HG02623 (cell line): ENCODE measurements around the gene ZNF536.
"Not testable (repeated sequence)": the region's sequence is repeated elsewhere in the genome, so short reads cannot be mapped to it uniquely, and the experiment has no call there.

Experiments used
- ATAC-seq: cut with Tn5 transposase; IDR thresholded peaks from one replicate; pipeline ENCODE4 v1.9.1; 2021; ENCODE audit warnings: moderate library complexity; ENCODE audit not compliant: unreplicated experiment

The ZNF536 gene

DNA sequence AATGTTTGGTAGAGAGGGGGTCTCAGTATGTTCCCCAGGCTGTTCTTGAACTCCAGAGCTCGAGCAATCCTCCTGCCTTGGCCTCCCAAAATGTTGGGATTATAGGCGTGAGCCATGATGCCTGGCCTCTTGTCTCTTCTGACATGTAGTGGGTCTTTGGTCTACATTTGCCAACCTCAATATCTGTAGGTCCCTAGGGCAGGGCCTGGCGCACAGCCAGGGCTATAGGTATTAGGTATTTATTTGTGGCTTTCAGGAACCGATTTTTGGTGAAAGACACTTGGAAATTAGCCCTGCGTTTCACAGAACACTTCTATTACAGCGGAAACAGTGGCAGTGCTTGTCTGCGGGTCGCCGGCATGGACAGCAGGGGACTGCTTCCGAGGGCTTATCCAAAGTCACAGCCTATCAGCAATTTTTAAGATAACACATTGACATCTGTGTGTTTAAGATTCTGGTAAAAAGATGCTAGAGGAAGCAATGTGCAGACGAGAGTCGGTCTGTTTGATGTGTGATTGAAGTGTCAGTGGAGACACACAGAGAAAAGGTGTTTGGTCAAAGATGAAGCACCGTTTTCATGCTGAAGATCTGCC, 14.5 kb downstream of the ZNF536 start:
- ATAC-seq = no peak

DNA sequence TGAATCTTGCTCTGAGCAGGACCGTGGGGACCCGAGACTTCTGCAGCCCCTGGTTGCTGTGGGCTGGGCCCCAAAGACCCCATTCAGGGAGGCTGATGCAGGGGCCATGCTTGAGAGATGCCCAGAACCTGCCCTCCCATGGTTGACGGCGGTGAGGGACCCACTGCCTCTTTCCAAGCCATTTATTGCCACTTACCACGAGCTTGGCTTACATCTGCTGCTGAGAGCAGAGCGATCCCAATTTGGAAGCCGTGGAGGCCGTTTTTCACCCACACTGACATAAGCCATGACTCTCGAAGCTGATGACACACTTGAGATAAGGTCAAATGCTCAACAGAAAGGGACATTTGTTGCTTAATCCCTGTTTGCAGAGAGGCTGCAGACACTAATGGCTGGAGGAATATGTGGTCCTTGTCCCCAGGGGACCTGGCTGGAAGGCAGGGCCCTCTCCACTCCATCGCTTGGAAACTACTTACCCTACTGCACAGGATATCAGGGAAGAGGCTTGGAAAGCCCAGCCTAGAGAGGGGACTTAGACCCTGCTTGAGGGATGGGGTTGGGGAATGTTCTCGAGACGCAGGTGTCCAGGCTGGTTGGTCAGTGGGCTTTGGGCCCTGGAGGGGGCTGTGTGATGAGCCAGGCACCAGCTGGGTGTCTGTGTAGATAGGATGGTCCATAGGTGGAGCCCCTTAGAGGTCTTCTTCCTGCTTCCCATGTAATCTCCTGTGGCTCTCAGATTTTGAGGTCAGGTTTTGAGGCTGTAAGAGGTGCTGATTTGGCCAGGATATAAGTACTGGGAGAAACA, 15.3 kb downstream of the ZNF536 start:
- no peak for ATAC-seq

DNA sequence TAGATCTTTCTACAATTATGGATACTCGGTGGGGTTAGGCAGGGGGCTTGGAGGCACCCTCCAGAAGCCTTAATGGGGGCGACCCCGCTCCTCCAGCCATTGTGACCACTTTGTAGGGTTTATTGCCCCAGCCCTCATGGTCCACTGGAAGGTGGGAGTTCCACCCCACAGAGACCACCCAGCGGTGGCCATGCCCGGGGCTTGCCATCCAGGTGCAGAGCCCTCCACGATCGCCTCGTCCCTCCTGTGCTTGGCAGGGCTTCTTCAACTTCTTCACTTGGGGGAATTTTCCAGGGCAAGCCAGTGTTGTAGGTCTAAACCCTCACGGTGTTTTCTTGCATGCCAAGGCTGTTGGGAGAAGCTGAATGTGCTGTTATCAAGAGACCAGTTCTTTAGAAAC, 16.1 kb downstream of the ZNF536 start:
- ATAC-seq = no peak

DNA sequence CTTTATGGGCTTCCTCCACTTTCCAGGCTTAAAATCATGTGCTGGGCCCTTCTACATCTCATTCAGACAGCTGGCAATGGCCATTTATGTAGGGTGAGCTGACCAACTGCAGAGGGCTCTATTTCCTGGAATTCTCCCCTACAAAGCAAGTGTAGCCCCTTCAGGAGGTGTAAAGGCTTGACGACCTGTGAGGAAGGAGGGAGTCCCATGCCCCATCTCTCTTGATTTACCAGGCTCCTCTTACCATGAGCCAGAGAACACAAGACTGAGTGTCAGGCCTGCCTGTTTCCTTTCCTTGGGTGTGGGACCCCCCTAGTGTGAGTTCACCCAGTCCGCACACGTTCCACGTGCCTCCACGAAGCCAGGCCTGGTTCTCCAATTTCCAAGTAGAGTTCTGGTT, 16.6 kb downstream of the ZNF536 start:
- ATAC-seq = no peak

GRCh38 chr19:30390356-30390988, 18.3 kb downstream of the ZNF536 start:
- no peak for ATAC-seq

DNA sequence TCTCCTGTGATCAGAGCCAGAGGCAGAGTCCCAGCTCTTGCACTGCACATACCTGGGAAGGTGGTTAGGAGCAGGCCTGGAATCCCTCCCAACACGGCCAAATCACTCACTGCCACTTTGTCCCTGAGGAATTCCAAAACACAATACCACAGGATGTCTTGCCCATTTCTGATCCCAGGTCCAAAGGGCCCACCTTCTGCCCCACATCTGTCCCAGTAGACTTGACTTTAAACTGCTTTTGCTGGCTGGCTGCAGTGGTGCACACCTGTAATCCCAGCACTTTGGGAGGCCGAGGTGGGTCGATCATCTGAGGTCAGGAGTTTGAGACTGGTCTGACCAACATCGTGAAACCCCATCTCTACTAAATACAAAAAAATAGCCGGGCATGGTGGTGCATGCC, 18.9 kb downstream of the ZNF536 start:
- no peak for ATAC-seq

DNA sequence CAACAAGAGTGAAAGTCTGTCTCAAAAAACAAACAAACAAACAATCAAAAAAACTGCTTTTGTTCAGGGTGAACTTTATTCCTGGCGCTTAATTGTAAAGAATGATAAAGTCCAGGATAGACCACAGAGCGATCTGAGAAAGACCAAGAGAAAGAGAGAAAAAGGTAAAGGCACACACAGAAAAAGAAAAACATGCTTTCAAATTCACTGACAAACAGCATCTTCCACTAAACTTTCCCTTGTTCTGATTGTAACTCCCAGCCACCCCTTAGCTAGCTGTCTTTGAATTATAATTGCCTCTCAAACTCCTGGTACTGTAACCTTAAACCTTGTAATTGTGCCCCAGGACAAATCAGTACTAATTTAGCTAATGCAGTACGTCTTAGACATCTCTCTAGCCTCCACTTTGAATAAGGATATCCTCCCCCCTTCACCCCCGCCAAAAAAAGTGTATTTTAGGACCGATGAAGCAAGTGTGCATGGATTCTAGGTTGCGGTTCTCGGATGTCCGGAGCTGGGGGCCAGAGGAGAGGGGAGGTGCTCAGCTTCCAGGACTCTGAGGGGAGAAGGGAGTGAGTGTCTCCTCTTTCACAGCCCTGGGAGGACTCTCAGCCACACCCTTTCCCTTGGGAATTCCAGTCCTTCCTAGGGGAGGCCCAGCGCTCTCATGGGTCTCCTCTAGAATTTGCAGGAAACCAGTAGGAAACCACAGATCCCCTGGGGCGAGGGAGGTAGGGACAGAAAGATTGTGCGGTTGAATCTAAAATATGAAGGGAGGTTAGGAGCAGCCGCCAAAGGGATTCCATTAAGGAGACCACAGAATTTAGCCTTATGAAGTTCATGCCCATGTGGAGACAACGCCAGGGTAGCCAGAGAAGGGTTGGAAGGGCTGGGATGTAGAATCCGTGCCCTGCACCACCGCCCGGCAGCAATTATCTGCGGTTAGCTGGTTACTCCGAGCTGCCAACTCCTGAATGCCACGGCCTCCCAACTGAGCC, 19.7 kb downstream of the ZNF536 start:
- ATAC-seq = no peak

GRCh38 chr19:30393046-30393445, 20.9 kb downstream of the ZNF536 start:
- no peak for ATAC-seq

- ATAC-seq = no peak
Observed at GRCh38 chr19:30393729-30394480, 21.7 kb downstream of the ZNF536 start.

- ATAC-seq = no peak
Observed at GRCh38 chr19:30394481-30395151, 22.4 kb downstream of the ZNF536 start.

DNA sequence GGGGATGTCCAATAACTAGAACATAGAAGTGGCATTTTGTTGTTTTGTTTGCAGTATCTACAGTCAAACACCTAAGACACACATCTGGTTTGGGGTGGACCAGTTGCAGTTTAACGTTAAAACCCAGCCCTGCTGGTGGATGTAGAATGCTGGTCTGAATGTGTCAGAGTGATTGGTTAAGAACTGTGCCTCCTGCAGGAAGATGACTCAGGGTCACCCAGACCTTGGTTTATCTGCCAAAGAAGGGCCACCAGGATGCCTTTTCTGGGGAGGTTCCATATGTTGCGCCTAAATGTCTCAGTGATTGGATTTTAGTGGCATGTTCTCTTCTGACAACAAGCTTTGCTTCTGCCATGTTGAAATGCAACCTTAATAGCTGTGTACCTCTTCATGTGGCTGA, 23.1 kb downstream of the ZNF536 start:
- ATAC-seq = no peak

DNA sequence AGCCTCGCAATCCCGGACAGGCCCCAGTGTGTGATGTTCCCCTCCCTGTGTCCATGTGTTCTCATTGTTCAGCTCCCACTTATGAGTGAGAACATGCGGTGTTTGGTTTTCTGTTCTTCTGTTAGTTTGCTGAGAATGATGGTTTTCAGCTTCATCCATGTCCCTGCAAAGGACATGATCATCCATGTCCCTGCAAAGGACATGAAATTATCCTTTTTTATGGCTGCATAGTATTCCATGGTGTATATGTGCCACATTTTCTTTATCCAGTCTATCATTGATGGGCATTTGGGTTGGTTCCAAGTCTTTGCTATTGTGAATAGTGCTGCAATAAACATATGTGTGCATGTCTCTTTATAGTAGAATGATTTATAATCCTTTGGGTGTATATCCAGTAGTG, 26.4 kb downstream of the ZNF536 start:
- not testable (repeated sequence) for ATAC-seq

- ATAC-seq = no peak
Observed at GRCh38 chr19:30401956-30402355, 29.8 kb downstream of the ZNF536 start.

- ATAC-seq = no peak
Observed at GRCh38 chr19:30402436-30403202, 30.4 kb downstream of the ZNF536 start.

DNA sequence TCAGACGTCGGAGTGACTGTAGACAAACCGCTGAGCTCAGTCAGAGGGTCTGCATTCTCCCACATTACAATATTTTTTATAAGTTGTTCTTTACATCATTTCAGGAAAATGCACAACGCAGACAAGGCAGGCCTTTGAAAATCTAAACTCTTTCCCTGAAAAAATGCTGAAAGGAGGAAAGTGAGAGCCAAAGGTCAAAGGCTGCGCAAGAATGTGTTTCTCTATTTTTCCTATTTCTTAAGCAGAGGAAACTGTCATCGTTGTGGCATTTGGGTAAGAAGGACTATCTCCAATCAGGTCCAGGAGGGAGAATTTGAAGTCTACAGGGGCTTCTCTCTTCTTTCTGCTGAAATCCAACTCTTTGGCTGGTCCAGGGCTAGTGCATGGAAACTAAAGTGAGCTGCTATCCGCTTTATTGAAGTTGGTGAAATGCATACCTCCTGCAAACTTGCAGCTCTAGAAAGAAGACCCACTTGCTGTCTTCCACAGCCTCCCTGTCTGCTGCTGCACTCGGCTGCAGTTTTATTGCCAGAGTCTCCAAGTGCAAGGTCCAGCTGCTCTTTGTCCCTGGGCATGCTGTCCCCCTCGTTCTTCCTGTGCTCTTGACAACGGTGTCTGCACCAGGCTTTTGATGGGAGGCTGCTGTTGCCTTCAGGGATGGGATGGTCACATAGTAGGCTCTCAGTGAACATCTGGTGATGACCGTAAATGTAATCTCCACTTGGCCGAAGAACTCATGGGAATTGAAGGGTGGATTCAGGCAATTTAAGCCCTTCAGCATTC, 31.2 kb downstream of the ZNF536 start:
- no peak for ATAC-seq

- ATAC-seq = no peak
Observed at GRCh38 chr19:30406220-30407067, 34.3 kb downstream of the ZNF536 start.

DNA sequence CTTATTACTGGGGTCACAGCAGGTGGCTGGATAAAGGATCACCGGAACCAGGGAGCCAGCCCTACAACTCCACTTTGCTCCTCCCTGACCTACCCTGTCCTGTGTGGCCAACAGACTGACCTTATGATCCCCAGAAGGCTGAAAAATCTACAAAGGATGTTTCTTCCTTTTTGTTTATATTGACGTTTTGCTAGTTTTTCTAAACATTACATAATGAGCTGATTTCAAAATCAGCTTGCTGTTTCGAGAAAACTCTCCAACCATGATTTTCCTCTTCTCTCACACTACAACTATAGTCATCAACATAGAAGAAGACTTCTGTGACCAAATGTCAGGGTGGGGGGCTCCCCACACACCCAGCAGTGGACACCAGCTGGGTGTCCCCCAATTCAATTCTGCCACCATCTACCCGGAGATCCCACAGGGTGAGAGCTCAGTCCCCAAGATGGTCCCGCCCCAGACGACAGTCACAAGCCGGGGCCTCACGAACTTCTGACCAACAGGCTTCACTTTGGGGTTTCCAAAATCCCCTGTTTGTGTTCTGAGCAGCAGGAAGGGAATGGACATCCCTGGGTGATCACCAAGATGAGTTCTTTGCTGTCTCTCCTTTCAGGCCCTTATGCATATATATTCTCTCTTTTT, 35.0 kb downstream of the ZNF536 start:
- ATAC-seq = no peak
